HG03025 (cell line): ENCODE measurements around the gene LPCAT3.

ENCODE experiments used
- ATAC-seq: cut with Tn5 transposase; IDR thresholded peaks from one replicate; pipeline ENCODE4 v1.9.1; 2021; ENCODE audit warnings: mild to moderate bottlenecking, moderate library complexity; ENCODE audit not compliant: unreplicated experiment, low FRiP score

The LPCAT3 gene

DNA sequence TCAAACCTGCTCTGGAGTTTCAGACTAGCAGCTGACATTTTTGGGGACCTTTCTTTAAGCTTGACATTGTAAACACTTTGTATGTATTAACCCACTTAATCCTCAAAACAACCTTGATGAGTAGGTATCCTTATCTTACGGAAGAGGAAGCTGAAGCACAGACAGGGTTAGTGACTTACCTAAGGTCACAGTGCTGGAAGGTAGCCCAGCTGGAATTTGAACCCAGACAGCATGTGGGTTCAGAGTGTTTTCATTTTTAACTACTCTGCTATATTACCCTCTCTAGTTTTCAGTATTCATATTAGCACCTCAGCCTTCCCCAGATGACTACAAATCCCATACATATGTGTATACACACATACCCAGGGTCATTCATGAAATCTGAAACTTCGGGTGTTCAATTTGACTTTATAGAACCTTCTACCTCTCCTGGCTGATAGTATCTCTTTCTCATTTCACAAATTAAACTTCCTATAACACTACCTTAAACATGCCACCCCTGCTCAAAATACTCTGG lies 13.9 kb downstream of the LPCAT3 start:
- no peak for ATAC-seq

DNA sequence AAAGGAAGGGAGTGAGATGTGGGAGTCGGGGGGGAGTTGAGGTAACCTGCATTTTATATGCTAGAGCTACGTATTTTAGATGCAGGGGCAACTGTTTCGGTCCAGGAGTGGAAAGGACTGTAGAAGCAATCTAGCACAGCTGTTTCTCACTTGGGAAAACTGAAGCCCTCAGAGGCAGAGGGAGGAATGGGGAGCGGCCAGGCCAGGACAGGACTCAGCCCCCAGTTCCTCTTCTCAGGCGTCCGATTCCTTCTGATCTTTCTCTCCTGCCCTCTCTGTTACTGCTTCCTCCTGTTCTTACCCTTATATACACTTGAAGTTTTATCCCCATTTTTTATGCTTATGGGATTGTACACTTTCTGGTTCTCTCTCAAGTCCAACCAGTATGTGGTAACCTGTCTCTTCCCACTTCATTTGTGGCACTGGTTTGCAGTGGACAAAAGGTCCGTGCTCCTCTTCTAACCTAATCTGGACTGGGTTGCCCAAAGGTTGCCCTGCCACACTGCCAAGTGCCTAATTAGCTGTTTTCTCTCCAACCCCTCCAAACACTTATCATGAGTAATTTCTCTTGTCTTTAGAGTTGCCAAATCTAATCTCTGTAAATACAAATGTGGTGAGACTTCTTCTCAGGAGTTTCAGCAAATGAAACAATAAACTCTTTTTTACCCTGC lies 16.2 kb downstream of the LPCAT3 start:
- no peak for ATAC-seq

- ATAC-seq = no peak
Measured at GRCh38 chr12:6998715-6999451, 19.4 kb downstream of the LPCAT3 start.

DNA sequence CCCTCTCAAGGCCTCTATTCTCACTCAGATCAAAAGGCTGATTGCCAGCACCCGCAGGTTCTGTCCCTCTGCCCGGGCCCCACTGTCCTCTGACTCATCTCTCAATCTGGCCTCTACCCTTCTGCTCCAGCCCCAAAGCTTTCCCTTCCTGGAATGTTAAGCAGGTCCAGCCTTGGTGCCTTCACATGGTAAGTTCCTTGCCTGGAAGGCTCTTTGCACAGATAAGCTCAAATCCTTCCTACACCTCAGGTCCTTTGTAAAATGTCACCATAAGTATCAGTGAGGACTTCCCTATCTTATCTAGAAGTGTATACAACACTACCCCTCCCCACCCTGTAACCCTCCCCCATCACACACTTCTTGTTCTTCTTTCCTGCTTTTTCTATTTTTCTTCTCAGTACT lies 22.2 kb downstream of the LPCAT3 start:
- ATAC-seq = no peak

DNA sequence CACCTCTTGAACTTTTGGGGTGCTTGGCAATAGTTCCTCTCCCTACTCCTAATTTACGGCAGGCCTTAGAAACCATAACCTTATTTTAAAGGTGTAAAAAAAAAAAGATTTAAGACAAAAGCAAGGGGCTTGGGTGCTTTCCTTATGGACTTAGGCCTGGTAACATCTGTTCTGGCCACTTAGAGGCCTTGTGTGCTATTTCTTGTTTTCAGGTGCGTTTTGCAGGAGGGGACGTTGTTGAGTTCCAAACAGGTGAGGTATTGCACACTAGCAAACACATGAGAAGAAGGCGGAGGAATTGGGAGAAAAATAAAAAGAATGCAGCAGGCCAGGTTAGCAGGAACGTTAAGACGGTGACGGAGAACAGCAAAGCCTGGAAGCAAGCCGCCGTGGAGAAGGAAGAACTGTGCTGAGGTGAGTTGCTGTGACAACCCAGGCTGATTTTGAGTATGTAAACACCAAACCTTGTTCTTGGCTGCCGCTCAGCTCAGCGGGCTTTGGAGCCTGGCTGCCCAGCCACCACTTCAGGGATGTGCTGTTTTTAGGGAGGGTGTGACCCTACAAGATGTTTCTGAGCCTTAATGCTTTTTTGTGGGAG lies 30.2 kb downstream of the LPCAT3 start:
- ATAC-seq = no peak

- ATAC-seq = no peak
Measured at GRCh38 chr12:6982532-6982931, 35.7 kb downstream of the LPCAT3 start.

DNA sequence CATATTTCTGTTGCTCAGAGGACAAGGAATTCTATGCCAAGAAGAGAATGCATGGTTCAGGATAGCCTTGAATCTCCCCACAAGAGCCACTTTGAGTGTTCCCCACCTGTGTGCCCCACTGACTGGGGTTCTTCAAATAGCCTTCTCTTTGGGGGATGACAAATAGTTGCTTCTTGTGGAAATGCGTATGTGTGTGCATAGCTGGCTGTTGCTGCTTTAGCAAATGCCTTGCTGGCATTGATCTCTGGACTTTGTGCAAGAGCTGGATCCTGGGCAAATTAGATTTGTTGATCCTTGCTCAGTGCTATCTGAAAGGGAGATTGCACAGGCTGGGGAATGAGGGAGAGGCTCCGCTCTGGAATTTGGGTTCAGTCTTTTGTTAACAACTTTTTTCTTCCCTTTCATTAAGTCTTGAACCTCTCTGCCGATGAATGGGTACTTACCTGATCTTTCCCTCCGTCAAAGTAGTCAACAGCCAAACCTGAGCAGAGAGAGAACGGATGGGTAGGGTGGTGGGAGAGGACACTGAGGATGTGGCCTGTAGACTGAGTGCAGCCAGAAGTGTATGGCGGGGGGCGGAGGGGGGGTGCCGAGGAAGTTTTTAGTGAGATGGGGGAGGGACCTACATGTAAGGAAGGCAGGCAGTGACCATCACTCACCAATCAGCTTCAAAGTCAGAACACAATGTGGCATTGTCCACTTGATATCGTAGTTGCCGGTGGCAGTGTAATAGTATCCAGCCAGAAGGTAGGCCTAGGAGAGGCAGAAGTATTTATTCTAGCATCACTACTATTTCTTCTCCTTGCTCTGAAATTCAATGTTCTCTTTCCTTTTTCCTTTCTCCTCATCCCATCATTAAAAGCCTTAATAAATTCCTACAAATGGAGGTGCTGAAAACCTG lies 36.9 kb downstream of the LPCAT3 start:
- ATAC-seq = no peak

DNA sequence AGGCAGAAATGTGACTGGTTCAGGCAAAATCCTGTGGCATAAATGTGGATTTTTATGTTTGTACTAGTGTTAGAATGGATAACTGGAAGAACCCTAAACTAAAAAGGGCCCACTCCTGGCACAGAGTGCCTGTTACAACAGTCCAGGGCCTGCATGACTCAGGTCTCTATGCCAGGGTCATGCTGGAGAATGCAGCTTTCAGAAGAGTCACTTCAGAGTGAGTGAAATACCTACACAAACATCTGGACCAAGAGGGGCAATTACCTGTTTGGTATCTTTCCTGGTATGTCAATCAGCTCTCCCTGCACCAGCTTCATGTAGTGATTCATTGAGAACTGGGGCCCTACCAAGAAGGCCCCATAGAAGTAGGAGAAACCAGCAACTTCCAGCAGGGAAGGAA lies 37.5 kb downstream of the LPCAT3 start:
- no peak for ATAC-seq

GRCh38 chr12:6980075-6980474 lies 38.2 kb downstream of the LPCAT3 start:
- ATAC-seq = no peak

GRCh38 chr12:6979453-6979852 lies 38.8 kb downstream of the LPCAT3 start:
- ATAC-seq = no peak

GRCh38 chr12:6979021-6979420 lies 39.3 kb downstream of the LPCAT3 start:
- no peak for ATAC-seq

DNA sequence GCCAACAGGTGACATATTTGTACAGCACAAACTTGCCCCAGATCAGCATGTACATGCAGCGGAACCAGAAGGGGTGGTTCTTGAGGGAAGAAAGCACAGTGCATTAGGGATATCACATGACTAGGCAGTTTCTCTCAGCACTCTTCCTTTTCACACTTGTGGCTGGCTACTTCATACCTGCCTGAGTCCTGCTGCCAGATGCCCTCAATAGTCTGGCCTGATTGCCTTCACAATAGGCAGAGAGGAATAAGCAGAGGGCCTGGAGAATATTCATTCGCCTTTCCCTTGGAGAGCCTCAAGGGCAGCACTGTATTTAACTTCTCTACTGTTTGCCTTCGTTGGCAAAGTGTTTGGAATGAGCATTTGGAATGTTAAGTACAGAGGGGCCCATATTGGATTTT lies 39.7 kb downstream of the LPCAT3 start:
- ATAC-seq = no peak

GRCh38 chr12:6978188-6978587 lies 40.1 kb downstream of the LPCAT3 start:
- no peak for ATAC-seq

GRCh38 chr12:6977653-6978052 lies 40.6 kb downstream of the LPCAT3 start:
- ATAC-seq = no peak

GRCh38 chr12:6975297-6976032 lies 42.8 kb downstream of the LPCAT3 start:
- ATAC-seq = no peak

GRCh38 chr12:6974180-6974579 lies 44.1 kb downstream of the LPCAT3 start:
- no peak for ATAC-seq

DNA sequence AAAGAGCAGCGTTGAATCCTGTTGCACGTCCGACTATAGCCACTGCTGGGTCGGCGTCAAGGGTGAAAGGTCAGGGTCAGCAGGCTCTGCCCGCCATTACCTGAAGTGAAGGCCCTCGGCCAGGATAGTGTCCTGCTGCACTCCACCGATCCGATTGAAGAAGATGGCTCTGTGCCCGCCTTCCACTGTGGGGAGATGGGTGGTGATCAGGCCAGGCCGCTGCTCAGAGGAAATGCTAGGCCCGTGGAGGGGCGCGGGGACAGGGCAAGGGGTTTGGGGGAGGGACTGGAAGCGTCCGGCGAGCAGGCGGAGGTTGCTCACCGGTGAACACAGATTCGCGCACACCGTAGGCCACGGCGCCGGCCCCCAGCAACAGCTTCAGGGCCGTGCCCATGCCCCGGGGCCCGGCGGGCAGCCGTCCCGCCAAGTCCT lies 48.2 kb downstream of the LPCAT3 start:
- peak; percentile 18 for ATAC-seq

DNA sequence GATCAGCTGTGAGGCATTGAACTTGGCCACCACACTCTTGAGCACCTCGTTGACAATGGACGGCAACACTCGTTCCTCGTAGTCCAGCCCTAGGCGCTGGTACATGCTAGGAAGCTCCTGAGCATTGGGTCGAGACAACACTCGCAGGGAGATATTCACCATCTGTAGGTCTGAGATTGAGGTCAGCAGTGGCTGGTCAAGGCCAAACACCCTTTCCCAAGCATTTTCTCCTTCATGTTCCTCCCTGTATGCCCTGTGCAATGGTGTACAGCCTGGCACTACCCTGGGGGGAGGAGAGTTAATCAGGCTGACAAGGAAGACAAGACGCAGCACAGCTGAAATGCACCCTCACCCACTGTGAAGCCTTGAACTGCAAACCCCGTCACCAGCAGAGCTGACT lies 49.9 kb downstream of the LPCAT3 start:
- ATAC-seq = no peak

GRCh38 chr12:6967651-6968100 lies 50.6 kb downstream of the LPCAT3 start:
- no peak for ATAC-seq

DNA sequence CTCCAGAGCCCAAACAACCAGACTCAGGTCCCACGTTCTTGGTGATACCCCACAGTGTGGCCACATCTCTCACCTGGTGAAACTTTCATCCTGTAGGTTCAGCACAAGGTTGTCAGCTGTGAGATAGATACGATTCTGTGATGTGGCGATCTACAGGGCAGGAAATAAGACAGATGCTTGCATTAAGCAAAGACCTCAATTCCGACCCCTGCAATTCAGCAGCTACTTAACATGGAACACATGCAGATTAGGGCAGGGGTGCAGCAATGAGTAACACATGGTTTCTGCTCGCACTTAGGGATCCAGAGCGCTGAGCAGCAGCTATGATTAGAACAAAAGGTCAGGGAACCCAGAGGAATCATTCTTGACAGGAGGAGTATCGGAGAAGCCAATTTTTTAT lies 51.9 kb downstream of the LPCAT3 start:
- ATAC-seq = no peak
